Measurements from ENCODE around the gene ZBTB48. TPM values are rescaled to one million over a fixed set of nuclear protein-coding genes. Genes with fewer than 3 reads are reported as not detected.

Gene ZBTB48
- polyA plus RNA-seq, 1 of the 3 experiments (the other 2 are of a cell fraction) = 31.2 TPM

DNA sequence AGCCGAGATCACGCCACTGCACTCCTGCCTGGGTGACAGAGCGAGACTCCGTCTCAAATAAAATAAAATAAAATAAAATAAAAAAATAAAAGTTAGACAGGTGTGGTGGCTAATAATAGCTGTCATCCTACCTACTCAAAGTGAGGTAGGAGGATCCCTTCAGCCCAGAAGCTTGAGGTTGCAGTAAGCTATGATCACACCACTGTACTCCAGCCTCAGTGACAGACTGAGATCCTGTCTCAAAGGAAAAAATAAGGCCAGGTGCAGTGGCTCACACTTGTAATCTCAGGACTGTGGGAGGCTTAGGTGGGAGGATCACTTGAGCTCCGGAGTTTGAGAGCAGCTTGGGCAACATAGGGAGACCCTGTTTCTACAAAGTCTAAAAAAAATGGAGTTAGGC lies 43.5 kb upstream of the ZBTB48 start:
- no peak overlapping the region for H3K27ac ChIP-seq (ENCODE audit: low read depth in 2 of 2, low read length in 1 of 2)
- WGBS (ENCODE audit: low lambda C conversion rate) = 96% methylated on average over 4 of the region's 5 CpGs
- no peak overlapping the region for H3K9ac ChIP-seq
- no peaks in the 10 kb centered on the region for H3K9me2 ChIP-seq
- H3K9me3 ChIP-seq = no peaks in the 10 kb centered on the region
- DNase-seq = no peak
- H3K27me3 ChIP-seq (ENCODE audit: insufficient read depth) = no peaks in the 10 kb centered on the region
- peaks cover 4% of the 10 kb centered on the region for H3F3A ChIP-seq (replicated peaks; ENCODE audit: insufficient read depth)
- no peaks in the 10 kb centered on the region for H4K20me1 ChIP-seq (ENCODE audit: insufficient read depth)
- H2AFZ ChIP-seq (ENCODE audit: low read depth) = no peak overlapping the region
- H3K4me3 ChIP-seq (ENCODE audit: low read depth in 2 of 2, low read length in 1 of 2) = no peak overlapping the region
- peaks cover 23% of the 10 kb centered on the region for H3K79me2 ChIP-seq (ENCODE audit: insufficient read depth)
- peaks cover 32 to 35% of the 10 kb centered on the region in 2 experiments for H3K36me3 ChIP-seq (replicated peaks in 1 of 2; ENCODE audit: control insufficient read depth in 1 of 2, insufficient read depth in 2 of 2, low read length in 1 of 2)
- CTCF ChIA-PET = interaction anchor here (1.5 to 23.4 kb wide), 4 partner anchors 13 to 51 kb away, joined by 3 to 439 read pairs (median 20); partner anchors contain the start of genes NOL9, PLEKHG5 and TAS1R1
- no peak overlapping the region for H3K4me2 ChIP-seq
- TF ChIP-seq, protein P1, sequence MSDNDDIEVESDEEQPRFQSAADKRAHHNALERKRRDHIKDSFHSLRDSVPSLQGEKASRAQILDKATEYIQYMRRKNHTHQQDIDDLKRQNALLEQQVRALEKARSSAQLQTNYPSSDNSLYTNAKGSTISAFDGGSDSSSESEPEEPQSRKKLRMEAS (IDR thresholded peaks at IDR 0.05; ENCODE audit: low read depth) = no peak
- TF ChIP-seq NRF1 (IDR thresholded peaks at IDR 0.05; ENCODE audit: low read depth, low read length) = no peak
- no peak for TF ChIP-seq GATA2 (CRISPR knock-in tag; IDR thresholded peaks at IDR 0.05)
- no peak for TF ChIP-seq NFIC (IDR thresholded peaks at IDR 0.05; ENCODE audit: borderline replicate concordance)
- no peak for TF ChIP-seq SMC3 (IDR thresholded peaks at IDR 0.05; ENCODE audit: low read depth, low read length)
- TF ChIP-seq TEAD4 (IDR thresholded peaks at IDR 0.05; ENCODE audit: borderline replicate concordance, insufficient read depth) = no peak
- TF ChIP-seq EZH2phosphoT487 (IDR thresholded peaks at IDR 0.05; ENCODE audit: borderline replicate concordance, low read depth) = no peak
- no peaks in the 10 kb centered on the region for H3K4me1 ChIP-seq (ENCODE audit: control insufficient read depth in 1 of 2, insufficient read depth in 2 of 2, low read depth in 1 of 2, low read length in 1 of 2)
- POLR2A ChIA-PET = no interaction called here

DNA sequence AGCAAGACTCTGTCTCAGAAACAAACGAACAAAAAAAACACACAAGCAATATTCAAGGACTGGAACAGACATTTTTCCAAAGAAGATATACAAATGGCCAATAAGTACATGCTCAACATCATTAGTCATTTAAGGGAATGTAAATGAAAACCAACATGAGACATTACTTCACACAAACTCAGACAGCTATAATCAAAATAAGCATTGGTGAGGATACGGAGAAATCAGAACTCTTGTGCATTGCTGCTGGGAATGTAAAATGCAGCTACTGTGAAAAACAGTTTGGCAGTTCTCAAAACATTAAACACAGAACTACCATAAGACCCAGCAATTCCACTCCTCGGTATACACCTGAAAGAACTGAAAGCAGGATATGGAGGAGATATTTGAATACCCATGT lies 40.8 kb upstream of the ZBTB48 start:
- TF ChIP-seq SMC3 (IDR thresholded peaks at IDR 0.05; ENCODE audit: low read depth, low read length) = no peak
- no peak for TF ChIP-seq JUND (IDR thresholded peaks at IDR 0.05)
- no peak for TF ChIP-seq SIN3A (IDR thresholded peaks at IDR 0.05; ENCODE audit: borderline replicate concordance, low read depth, low read length)
- no peak for TF ChIP-seq EP300 (IDR thresholded peaks at IDR 0.05; ENCODE audit: borderline replicate concordance in 1 of 2, low read depth in 1 of 2, low read length in 1 of 2)
- TF ChIP-seq CTCF (IDR thresholded peaks at IDR 0.05) = no peak
- no peak for TF ChIP-seq POLR2AphosphoS5 (IDR thresholded peaks at IDR 0.05; ENCODE audit: low read depth, low read length)
- no peak for TF ChIP-seq TCF12 (IDR thresholded peaks at IDR 0.05)
- TF ChIP-seq, protein P2, sequence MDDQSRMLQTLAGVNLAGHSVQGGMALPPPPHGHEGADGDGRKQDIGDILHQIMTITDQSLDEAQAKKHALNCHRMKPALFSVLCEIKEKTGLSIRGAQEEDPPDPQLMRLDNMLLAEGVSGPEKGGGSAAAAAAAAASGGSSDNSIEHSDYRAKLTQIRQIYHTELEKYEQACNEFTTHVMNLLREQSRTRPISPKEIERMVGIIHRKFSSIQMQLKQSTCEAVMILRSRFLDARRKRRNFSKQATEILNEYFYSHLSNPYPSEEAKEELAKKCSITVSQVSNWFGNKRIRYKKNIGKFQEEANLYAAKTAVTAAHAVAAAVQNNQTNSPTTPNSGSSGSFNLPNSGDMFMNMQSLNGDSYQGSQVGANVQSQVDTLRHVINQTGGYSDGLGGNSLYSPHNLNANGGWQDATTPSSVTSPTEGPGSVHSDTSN (IDR thresholded peaks at IDR 0.05) = no peak
- TF ChIP-seq EZH2phosphoT487 (IDR thresholded peaks at IDR 0.05; ENCODE audit: borderline replicate concordance, low read depth) = no peak
- no peak for TF ChIP-seq ELF1 (IDR thresholded peaks at IDR 0.05)
- TF ChIP-seq GATA2 (CRISPR knock-in tag; IDR thresholded peaks at IDR 0.05) = no peak
- no peak for TF ChIP-seq FOXM1 (IDR thresholded peaks at IDR 0.05; ENCODE audit: low read depth)
- TF ChIP-seq FOXJ3 (CRISPR knock-in tag; IDR thresholded peaks at IDR 0.05) = no peak
- no peak for TF ChIP-seq RCOR1 (IDR thresholded peaks at IDR 0.05; ENCODE audit: low read length)
- no peak for TF ChIP-seq CHD2 (IDR thresholded peaks at IDR 0.05; ENCODE audit: low read length, partially characterized antibody)
- TF ChIP-seq, protein P3, sequence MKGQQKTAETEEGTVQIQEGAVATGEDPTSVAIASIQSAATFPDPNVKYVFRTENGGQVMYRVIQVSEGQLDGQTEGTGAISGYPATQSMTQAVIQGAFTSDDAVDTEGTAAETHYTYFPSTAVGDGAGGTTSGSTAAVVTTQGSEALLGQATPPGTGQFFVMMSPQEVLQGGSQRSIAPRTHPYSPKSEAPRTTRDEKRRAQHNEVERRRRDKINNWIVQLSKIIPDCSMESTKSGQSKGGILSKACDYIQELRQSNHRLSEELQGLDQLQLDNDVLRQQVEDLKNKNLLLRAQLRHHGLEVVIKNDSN (IDR thresholded peaks at IDR 0.05; ENCODE audit: borderline replicate concordance, low read depth) = no peak
- peaks cover 31% of the 10 kb centered on the region for H3K79me2 ChIP-seq (ENCODE audit: insufficient read depth)
- no peaks in the 10 kb centered on the region for H3K27me3 ChIP-seq (ENCODE audit: insufficient read depth)
- H3K4me3 ChIP-seq (ENCODE audit: low read depth in 2 of 2, low read length in 1 of 2) = no peak overlapping the region
- POLR2A ChIA-PET = no interaction called here
- no peaks in the 10 kb centered on the region for H3K9me3 ChIP-seq
- H4K20me1 ChIP-seq (ENCODE audit: insufficient read depth) = no peaks in the 10 kb centered on the region
- peaks cover 18 to 26% of the 10 kb centered on the region in 2 experiments for H3K36me3 ChIP-seq (replicated peaks in 1 of 2; ENCODE audit: control insufficient read depth in 1 of 2, insufficient read depth in 2 of 2, low read length in 1 of 2)
- DNase-seq = no peak
- no peak overlapping the region for H3K9ac ChIP-seq
- CTCF ChIA-PET = interaction anchor here (1.0 to 1.5 kb wide), 5 partner anchors 13 to 53 kb away, joined by 3 to 6 read pairs (median 3); partner anchors contain the start of genes NOL9 and TAS1R1
- no peaks in the 10 kb centered on the region for H3K4me1 ChIP-seq (ENCODE audit: control insufficient read depth in 1 of 2, insufficient read depth in 2 of 2, low read depth in 1 of 2, low read length in 1 of 2)
- 62% methylated on average over 3 of the region's 3 CpGs for WGBS (ENCODE audit: low lambda C conversion rate)
- H3K27ac ChIP-seq (ENCODE audit: low read depth in 2 of 2, low read length in 1 of 2) = peak overlapping the region in 1 of 2 experiments; percentile 36; a peak in 2 of 4 replicates
- no peak overlapping the region; the same call in 1 of the 2 replicates for H3K4me2 ChIP-seq
- H3K9me2 ChIP-seq = no peaks in the 10 kb centered on the region
- peaks cover 8% of the 10 kb centered on the region for H3F3A ChIP-seq (replicated peaks; ENCODE audit: insufficient read depth)
- H2AFZ ChIP-seq (ENCODE audit: low read depth) = no peak overlapping the region

Measured in SK-N-SH (cell line).